ENCODE measurements around the gene ARSB.
"Not testable (repeated sequence)": the region's sequence is repeated elsewhere in the genome, so short reads cannot be mapped to it uniquely, and the experiment has no call there.

The ARSB gene

DNA sequence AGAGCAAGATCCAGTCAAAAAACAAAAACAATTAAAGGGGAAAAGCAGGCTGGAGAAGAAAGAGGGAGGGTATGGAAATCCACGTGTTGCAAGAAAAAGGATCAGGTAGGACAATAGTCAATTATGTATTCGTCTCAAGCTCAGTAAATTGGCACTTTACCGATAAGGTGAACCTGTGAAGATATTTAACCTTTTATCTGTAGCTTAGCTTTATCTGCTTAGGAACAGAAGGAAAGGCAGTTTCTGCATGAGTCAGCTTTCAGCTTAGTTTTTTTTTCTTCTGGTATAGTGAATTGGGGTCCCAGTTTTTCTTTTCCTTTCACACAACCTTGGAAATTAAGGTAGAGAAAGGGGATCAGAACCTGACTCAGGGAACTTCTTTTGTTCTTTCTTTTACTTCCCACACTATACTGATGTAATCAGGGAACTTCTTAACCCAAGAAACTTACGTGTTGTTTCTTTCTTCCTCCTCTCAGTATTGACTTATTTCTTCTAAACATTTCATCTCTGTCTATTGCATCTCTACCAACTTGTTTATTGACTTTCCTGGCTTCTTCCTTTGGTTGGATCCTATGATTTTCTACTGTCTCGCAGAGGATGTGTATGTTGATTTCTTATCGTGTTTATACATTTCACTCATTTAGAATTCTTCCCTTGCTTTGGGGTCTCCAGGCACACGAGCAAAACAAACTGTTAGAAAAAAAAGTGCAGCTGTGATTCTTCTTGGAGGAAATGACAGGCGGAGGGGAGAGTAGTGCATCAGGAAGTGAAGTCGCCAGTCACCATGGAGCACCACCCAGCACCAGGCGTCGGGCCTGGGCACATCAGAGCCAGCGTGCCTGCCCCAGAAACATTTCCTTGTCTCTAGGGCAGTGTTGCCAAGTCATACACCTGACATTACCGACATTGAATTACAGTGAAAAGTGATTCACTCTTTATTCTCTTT, 213.6 kb downstream of the ARSB start:
- DNase-seq = no peak

DNA sequence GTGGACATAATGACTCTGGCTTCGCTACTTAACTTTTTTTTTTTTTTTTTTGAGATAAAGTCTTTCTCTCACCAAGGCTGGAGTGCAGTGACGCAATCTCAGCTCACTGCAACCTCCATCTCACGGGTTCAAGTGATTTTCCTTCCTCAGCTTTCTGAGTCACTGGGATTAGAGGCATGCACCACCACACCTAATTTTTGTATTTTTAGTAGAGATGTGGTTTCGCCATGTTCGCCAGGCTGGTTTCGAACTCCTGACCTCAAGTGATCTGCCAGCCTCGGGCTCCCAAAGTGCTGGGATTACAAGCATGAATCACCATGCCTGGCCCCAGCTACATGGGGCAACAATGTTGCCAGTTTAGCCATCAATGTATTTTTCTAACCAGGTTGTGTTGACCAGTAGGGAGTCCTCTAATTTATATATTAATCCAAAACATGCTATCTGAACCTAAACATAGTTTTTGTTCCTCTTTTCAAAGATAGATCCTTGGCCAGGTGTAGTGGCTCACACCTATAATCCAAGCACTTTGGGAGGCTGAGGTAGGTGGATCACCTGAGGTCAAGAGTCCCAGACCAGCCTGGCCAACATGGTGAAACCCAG, 216.2 kb downstream of the ARSB start:
- no peak for DNase-seq

DNA sequence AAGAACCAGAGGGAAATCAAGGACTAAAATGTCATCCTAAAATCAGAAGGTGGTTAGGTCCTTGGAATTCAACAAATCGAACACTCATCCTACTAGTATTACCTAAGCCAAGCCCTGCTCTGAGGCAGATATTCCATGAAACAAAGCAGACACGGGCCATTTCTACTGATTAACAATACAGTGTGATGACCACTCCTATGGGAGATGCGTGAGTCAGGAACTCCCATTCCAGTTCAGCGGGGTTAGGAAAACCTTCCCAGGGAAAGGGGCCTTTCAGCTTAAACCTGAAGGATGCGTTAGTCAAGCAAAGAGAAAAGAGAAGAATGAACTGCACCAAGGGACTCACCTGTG, 218.7 kb downstream of the ARSB start:
- no peak for DNase-seq

DNA sequence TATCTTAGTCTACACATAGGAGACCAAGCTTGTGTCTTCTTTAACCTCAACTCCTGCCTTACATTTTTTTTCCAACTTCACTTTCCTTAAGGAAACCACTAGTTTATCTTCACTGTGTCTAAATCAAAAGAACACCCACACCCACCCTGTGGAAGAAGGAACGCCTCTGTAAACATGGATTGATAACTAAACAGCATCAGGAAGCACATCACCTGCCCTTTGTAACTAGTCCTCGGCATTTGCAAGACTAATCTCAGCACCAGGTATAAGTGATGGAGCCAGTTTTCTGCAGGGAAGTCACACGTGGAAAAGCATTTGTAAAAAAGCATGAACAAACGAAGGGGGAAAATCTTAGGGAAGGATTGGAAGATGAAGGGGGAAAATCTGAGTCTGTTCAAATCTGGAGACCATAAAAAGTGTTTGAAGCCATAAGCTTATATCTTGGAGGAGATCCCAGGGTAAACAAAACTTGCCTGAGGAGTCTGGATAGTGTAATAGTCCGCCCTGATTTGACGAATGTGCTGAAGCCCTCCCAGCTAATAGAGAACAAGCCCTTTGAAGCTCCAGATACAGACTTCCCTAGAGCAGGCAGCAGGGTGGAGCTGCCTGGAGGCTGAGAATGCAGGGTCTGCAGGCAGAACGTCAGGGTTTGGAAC, 219.2 kb downstream of the ARSB start:
- DNase-seq = no peak

DNA sequence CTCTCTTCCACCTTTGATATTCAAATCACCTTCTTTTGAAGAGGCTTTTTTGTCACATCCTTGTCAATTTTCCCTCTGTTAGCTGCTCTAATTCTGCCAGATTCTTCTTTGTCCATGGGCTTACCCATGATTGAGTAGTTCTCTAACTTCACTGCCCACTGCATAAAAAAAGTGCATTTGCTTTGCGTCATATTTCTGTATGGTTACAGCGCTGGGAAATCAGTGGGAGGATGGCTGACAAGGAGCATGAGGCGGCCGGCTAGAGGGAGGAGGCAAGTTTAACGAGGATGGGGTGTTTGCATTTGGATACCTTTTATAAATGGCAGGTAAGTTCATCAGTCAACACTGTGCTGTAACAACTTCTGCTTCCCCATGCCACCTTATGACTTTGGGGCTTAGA, 220.0 kb downstream of the ARSB start:
- DNase-seq = no peak

DNA sequence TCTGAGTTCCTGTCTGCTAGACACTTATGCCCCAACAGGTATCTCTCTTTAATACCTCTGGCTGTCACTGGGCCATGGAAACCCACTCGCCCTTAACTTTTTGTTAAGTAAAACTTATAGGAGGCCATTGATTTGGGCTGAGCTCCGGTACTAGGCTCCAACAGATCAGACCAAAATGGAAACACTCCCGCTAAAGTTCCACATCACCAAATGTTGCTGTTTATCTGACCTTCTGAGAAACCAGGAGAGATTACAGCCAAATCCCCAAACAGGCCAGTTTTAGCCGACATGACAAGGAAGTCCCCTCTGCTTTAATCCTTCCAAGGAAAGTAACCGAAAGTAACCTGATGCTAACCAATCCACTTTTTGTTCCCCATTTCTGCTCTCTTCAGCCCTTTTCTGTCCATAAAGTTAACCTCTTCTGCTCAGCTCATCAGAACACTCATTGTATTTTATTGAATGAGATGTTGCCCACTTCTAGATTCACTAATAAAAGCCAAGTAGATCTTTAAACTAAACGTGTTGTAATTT, 221.4 kb downstream of the ARSB start:
- DNase-seq = no peak

DNA sequence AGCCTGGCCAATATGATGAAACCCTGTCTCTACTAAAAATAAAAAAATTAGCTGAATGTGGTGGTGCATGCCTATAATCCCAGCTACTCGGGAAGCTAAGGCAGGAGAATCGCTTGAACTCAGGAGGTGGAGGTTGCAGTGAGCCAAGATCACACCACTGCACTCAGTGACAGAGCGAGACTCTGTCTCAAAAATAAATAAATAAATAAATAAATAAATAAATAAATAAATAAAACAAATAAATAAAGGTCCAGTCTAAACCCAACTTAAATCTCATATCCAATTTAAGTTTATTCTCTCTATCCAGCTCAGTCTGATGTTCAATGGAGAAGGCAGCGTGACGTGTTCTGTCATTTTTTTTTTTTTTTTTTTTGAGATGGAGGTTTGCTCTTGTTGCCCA, 222.4 kb downstream of the ARSB start:
- DNase-seq = not testable (repeated sequence)

DNA sequence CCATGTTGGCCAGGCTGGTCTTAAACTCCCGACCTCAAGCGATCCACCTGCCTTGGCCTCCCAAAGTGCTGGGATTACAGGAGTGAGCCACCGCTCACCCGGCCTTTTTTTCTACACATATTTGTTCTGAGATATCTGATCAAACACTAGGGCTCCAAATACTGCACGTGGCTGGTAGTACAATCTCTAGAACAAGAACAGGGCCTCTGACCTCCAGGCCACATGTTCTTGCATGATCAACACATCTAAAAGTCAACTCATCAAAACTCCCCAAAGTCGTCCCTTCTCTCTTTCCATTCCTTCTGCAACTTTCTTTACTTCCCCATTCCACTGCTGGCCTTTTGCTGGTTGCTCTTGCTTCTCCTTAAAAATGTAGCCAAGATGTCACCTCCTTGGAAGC, 223.3 kb downstream of the ARSB start:
- no peak for DNase-seq

DNA sequence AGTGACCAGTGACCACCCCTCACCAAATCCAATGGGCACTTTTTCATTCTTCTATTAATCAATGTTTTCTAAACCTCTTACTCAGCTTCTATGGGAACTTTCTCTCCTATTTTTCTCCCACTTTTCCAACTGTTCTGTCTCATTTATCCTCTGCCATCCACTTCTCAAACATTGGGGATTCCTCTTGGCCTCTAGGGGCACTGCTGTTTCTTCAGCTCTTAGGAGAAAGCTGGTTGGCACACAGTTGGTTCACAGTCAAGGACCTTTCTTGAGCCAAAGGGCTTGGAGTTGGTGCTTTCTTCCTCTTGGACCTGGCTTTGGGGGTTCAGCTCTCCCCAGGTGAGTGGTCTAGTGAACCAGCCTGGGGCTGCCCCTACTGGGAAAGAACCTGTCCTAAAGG, 224.3 kb downstream of the ARSB start:
- no peak for DNase-seq

DNA sequence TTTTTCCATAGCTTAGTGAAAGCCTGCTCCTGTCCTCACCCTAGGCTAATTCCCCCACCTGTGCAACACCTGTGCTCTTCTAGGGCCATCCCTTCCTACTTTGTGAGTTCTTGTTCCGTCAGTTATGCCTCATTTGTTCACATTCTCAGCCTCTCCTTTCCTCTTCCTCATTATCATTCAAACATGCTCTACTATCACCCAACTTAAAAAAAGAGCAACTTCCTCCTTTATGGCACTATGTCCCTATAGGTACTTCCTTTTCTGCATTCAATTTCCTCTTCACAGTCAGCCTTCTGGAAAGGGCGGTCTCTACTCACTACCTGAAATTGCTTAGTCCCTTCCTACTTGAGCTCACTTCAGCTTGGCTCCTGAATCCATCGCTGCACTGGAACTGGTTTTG, 224.7 kb downstream of the ARSB start:
- DNase-seq = no peak

DNA sequence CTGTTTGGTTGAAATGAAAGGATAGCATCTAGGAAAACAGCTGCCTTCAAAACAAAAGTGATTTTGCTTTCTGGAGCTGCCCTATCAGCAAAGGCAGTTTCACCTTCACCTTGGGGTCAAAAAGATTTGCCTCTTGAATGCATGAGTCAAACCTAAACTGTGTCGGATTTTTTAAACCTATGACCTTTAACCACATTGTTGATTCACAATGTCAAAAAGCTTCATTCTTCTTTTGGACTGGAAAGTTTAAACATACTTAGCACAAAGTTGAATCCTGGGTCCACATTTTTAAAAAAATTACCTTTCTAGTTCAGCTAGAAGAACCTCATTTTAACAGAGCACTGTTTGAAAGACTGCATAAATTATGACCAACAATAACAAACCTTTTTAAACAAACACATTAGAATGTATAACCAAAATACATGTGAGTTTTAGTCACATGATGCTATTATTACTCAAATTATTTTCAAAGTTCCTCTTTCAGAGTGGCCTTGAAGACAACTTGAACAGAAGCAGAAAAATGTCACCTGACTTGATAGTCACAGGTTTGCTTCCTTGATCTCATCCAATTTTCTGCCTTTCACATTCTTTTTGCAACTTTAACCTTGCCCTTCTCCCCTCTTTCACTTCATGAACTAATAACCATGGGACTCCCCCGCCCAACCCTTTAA, 226.8 kb downstream of the ARSB start:
- no peak for DNase-seq

DNA sequence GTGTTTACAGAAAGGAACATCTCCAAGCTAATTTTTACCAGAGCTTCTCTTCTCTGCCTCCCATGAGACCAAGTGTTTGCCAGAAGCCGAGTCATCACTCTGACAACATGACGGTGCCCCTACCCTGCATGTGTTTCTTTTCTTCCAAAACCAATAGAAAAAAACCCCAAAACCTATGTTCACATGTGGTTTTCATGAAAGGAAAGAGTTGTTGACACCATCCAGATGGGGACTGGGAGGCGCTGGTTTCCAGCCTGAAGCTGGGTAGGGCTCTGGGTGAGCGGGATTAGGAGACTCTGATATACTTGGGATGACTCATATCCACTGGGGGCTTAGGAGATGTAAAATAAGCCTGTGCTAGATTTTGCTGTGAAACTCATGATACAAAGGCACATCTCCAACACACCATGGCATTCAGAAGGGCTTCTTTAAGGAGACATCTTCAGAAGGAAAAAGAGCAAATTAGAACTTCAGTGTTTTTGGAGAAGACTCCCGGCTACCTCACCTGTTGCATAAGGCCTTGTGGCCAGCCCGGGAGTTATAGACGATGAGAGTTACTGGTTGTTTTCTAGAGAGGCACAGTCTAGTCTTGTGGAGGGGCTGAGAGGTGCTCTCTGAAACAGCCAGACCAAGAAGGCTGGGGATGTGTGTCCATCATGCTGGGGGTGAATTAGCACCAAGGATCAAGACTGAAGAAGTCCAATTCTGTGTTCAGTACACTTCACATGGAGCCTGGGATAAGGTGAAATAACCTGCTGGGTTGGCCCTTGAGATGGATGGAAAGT, 227.6 kb downstream of the ARSB start:
- no peak for DNase-seq

DNA sequence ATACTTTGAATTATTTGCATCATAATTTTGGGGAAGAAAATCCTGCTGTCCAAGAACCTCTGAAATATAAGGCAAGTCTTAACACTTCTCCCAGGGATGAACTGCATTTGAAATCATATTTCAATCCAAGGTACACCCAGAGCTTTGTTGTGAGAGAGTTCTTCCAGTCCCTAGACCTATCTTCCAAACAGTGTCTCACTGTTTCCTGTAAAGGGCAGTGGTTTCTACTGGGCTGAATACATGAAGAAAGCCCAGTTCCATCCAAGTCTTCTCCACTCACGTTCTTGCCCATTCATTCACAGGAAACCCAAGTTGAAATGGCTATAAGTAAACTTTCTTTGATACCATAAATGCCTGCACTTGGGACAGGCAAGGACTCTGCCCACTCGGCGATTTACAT, 228.3 kb downstream of the ARSB start:
- no peak for DNase-seq

DNA sequence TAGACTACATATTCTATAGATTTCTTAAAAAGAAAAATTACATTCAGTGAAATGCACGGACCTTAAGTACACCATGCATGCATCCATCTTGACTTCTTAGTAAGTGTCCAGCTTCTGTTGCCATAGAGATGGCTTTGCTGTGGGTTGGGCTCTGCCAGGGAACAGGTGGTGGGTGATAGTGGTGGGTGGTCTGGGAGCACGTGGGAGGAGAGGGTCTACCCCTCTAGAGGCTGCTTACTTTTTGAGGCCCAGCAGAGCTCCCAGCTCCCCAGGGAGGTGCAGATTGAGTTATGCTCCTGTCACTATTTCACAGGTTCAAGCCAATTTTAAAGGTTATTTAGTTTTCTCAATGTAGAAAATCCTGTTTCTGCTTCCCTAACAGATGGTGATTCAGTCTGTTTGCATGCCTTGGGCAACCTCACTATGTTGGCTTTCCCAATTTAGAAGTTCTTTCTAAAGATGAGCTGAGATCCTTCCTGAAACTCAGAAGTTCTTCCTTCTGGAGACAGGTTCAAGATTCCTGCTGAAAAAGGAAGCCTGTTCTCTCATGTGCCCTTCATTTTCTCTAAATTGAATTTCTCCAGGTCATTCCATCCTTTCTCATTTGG, 229.2 kb downstream of the ARSB start:
- no peak for DNase-seq

DNA sequence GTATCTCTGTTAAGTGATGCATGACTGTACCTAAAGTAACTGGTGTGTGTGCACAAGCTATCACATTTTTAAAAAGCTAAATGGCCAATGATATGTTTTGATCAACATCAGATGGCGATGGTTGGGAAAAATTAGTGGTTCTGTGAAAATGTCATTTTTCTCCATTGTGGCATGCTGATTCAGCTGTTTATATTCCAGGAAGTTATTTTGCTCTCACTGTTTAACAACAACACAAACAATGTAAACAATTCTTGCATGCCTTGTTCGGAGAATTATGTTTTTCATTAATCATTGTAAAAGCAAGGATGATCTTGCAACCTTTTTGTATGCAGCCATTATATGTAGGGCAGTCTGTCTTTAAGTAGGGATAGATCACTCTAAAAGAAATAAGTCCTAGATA, 230.5 kb downstream of the ARSB start:
- no peak for DNase-seq

DNA sequence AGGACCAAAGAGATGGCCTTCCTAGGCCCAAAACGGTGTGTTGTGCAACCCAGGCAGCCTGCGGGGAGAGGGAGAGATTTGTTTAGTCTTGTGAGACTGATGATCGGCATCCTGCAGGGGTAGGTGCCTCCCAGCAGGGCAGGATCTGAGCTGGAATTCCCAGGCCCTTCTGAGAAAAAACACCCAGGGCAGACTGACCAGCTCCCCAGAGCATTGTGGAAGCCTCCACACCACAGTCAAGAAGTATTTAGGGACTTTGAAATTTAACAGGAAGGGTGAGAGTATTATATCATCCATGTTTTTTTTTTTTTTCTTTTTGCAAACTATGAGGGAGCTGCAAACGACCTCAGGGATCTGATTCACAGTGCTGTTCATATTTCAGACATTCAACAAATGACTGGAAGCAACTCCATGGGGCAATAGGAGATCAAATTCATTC, 232.0 kb downstream of the ARSB start:
- no peak for DNase-seq

DNA sequence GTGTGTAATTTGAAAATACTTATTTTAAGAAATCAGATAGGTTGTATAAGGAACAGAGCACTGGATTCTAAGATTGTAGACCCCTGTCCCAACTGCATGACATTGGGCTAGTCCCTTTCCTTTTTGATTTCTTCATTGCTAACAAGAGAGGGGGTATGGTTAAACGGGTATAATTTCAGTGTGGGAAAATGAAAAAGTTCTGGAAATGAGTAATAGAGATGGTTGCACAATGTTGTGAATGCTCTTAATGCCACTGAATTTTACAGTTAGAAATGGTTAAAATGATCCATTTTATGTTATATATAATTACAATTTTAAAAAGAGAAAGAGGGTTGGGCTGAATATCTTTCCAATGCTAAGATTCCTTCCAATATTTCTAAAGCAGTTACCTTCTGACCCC, 233.2 kb downstream of the ARSB start:
- DNase-seq = no peak

DNA sequence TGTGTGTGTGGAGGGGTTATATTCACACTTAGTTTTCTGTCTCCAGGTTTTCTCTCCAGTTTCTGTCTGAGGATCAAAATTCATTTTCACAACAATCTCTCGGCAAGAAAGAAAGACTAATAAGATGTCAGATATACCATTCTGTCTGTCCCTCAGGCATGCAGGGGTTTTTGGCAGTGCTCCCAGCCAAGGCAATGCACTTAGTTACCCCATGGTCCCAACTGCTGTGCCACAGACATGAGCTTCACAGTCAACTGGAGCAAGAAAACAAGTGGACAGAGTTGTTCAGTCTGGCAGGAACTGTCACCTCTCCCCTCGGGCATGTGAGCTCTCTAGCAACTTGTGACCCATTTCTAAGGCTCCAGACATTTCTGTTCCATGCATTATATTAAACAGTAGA, 234.8 kb downstream of the ARSB start:
- no peak for DNase-seq

DNA sequence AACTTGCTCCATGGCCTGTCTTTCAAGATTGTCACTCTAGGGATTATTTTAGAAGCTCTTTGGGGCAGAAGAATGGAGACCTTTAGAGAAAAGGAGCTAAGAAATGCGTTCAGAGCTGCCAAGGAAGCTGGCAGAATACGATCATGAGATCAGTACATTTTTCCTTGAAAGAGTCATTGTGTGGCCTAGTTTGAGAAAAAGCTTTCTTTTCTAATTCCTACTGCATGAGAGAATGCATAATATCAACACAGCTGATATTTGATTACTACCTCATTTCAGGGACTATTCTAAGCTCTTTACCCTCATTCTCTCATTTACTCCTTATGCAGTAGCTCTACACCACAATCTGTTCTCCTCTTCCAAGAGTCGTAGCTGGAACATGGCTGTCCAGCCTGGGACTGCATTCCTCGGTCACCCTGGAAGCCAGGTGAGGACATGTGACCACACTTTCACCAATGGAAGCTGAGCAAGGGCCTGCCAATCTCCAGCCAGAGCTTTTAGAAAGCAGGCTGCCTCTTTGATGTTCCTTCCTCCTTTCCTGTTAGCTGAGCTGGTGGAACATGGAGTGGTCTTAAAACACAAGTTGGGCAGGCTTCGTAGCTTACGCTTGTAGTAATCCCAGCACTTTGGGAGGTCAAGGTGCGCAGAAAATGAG, 237.3 kb downstream of the ARSB start:
- no peak for DNase-seq

DNA sequence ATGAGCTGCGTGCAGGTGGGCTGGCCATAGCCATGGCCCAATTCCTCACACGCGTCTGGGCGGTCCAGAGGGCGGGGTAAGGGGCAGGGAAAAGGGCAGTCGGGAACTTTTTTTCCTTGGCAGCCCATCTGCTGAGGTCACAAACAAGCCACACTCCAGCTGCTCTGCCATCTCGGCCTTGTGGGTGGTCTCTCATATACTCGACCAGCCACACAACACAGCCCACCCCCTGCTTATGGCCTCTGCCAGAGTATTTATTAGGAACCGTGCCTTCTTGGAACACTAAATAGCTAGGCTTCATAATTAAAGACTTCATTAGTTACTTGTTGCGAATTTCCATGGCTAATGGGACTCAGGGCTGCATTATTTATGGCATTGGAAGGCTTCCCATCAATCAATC, 238.1 kb downstream of the ARSB start:
- no peak for DNase-seq

DNA sequence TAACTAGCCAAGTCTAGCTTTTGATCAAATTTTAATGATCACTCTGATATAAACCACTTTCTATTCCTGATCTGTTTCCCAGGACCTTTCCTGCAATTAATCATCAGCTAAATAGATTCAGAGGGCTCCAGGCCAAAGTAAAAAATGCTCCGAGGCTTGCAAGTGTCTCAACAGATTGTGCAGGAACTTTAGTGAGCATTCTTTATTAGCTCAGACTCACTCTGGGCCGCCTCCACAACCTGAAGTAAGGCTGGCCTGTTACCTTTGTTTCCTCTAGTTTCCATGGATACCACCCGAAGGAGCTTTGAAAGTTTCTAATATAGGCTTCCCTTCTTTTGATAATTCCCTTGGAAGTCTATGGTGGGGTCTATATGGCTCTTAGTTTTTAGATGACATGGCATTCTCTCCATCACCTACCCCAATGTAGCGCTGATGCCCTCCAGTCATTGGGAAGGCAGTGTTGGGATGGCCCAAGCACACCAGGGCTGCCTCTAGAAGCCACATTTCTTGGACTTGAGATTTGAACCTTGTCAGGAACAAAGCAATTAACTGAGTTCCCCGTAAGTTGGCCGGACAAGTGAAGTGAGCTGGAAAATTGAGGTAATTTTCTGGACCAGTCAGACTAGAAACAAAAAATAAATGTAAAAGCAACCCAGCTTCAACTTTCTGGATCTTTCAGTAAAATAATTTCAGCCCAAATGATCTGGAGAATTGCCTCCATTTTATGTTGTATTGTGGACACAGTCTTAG, 238.9 kb downstream of the ARSB start:
- no peak for DNase-seq

Data from CD4-positive, alpha-beta T cell treated with Interleukin-21 for 1 hour (primary cell).